Measurements from ENCODE around the gene WDR1.

Gene WDR1

DNA sequence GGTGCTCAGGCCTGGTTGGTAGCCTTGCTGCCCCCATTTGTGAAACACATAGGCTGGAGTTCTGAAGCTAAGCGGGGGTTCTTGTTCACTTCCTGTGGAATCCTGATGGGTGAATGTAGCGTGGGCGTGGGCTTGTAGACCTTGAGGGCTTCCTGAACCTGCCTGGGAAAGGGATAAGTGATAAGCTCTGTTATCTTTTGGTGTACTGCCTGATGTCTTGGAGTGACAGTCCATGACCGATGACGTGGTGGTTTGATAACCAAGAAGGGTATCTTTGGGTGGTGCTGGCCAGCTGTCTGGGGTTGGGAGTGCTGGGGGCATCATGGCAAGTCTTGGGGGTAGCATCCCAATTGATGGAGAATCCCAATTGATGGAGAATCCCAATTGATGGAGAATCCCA lies 17.5 kb upstream of the WDR1 start:
- ATAC-seq, result no peak
- TF ChIP-seq, protein P1, sequence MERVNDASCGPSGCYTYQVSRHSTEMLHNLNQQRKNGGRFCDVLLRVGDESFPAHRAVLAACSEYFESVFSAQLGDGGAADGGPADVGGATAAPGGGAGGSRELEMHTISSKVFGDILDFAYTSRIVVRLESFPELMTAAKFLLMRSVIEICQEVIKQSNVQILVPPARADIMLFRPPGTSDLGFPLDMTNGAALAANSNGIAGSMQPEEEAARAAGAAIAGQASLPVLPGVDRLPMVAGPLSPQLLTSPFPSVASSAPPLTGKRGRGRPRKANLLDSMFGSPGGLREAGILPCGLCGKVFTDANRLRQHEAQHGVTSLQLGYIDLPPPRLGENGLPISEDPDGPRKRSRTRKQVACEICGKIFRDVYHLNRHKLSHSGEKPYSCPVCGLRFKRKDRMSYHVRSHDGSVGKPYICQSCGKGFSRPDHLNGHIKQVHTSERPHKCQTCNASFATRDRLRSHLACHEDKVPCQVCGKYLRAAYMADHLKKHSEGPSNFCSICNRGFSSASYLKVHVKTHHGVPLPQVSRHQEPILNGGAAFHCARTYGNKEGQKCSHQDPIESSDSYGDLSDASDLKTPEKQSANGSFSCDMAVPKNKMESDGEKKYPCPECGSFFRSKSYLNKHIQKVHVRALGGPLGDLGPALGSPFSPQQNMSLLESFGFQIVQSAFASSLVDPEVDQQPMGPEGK (CRISPR knock-in tag; IDR thresholded peaks at IDR 0.05; ENCODE audit: borderline replicate concordance), result no peak
- TF ChIP-seq ESRRG (CRISPR knock-in tag; IDR thresholded peaks at IDR 0.05) (no peak), GLIS3 (CRISPR knock-in tag; IDR thresholded peaks at IDR 0.05) (no peak), ZFP30 (CRISPR knock-in tag; IDR thresholded peaks at IDR 0.05) (no peak), TOX (CRISPR knock-in tag; IDR thresholded peaks at IDR 0.05; ENCODE audit: borderline replicate concordance) (no peak), ZNF8 (CRISPR knock-in tag; IDR thresholded peaks at IDR 0.05) (no peak), SNAI2 (CRISPR knock-in tag; IDR thresholded peaks at IDR 0.05) (no peak), RARB (CRISPR knock-in tag; IDR thresholded peaks at IDR 0.05) (no peak), ZC3H10 (CRISPR knock-in tag; IDR thresholded peaks at IDR 0.05) (no peak), PPARA (CRISPR knock-in tag; IDR thresholded peaks at IDR 0.05; ENCODE audit: borderline replicate concordance) (no peak), TCF4 (CRISPR knock-in tag; IDR thresholded peaks at IDR 0.05; ENCODE audit: borderline replicate concordance) (no peak), ZFP3 (CRISPR knock-in tag; IDR thresholded peaks at IDR 0.05) (no peak)
- TF ChIP-seq, protein P2, sequence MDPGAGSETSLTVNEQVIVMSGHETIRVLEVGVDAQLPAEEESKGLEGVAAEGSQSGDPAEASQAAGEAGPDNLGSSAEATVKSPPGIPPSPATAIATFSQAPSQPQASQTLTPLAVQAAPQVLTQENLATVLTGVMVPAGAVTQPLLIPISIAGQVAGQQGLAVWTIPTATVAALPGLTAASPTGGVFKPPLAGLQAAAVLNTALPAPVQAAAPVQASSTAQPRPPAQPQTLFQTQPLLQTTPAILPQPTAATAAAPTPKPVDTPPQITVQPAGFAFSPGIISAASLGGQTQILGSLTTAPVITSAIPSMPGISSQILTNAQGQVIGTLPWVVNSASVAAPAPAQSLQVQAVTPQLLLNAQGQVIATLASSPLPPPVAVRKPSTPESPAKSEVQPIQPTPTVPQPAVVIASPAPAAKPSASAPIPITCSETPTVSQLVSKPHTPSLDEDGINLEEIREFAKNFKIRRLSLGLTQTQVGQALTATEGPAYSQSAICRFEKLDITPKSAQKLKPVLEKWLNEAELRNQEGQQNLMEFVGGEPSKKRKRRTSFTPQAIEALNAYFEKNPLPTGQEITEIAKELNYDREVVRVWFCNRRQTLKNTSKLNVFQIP (CRISPR knock-in tag; IDR thresholded peaks at IDR 0.05; ENCODE audit: borderline replicate concordance, low read depth), result no peak
- TF ChIP-seq, protein P3, sequence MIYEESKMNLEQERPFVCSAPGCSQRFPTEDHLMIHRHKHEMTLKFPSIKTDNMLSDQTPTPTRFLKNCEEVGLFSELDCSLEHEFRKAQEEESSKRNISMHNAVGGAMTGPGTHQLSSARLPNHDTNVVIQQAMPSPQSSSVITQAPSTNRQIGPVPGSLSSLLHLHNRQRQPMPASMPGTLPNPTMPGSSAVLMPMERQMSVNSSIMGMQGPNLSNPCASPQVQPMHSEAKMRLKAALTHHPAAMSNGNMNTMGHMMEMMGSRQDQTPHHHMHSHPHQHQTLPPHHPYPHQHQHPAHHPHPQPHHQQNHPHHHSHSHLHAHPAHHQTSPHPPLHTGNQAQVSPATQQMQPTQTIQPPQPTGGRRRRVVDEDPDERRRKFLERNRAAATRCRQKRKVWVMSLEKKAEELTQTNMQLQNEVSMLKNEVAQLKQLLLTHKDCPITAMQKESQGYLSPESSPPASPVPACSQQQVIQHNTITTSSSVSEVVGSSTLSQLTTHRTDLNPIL (CRISPR knock-in tag; IDR thresholded peaks at IDR 0.05; ENCODE audit: low read depth), result no peak
- TF ChIP-seq, protein P4, sequence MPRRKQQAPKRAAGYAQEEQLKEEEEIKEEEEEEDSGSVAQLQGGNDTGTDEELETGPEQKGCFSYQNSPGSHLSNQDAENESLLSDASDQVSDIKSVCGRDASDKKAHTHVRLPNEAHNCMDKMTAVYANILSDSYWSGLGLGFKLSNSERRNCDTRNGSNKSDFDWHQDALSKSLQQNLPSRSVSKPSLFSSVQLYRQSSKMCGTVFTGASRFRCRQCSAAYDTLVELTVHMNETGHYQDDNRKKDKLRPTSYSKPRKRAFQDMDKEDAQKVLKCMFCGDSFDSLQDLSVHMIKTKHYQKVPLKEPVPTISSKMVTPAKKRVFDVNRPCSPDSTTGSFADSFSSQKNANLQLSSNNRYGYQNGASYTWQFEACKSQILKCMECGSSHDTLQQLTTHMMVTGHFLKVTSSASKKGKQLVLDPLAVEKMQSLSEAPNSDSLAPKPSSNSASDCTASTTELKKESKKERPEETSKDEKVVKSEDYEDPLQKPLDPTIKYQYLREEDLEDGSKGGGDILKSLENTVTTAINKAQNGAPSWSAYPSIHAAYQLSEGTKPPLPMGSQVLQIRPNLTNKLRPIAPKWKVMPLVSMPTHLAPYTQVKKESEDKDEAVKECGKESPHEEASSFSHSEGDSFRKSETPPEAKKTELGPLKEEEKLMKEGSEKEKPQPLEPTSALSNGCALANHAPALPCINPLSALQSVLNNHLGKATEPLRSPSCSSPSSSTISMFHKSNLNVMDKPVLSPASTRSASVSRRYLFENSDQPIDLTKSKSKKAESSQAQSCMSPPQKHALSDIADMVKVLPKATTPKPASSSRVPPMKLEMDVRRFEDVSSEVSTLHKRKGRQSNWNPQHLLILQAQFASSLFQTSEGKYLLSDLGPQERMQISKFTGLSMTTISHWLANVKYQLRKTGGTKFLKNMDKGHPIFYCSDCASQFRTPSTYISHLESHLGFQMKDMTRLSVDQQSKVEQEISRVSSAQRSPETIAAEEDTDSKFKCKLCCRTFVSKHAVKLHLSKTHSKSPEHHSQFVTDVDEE (CRISPR knock-in tag; IDR thresholded peaks at IDR 0.05), result no peak

DNA sequence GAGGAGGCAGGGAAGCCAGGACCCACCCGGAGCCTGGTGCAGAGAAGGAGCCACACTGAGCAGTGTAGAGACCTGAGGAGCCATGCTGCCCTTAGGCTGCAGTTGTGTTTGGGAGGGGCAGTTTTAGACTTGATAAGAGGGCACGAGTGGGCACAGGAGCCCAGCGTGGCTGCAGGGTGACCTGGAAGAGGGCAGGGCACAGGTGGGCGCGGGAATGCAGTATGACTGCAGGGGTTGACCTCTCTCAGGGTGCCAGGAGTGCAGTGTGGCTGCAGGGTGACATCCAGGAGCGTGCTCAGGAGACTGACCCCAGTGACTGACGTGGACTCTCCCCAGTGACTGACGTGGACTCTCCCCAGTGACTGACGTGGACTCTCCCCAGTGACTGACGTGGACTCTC lies 14.6 kb upstream of the WDR1 start:
- TF ChIP-seq ARNTL (CRISPR knock-in tag; IDR thresholded peaks at IDR 0.05; ENCODE audit: borderline replicate concordance, low read depth) (no peak), CSDC2 (CRISPR knock-in tag; IDR thresholded peaks at IDR 0.05) (no peak), ZNF8 (CRISPR knock-in tag; IDR thresholded peaks at IDR 0.05) (no peak), GLIS3 (CRISPR knock-in tag; IDR thresholded peaks at IDR 0.05) (no peak), ESRRG (CRISPR knock-in tag; IDR thresholded peaks at IDR 0.05) (no peak), RARB (CRISPR knock-in tag; IDR thresholded peaks at IDR 0.05) (no peak), ZNF565 (CRISPR knock-in tag; conservative IDR thresholded peaks at IDR 0.05; ENCODE audit: low read depth) (no peak), BACH2 (CRISPR knock-in tag; IDR thresholded peaks at IDR 0.05; ENCODE audit: borderline replicate concordance) (no peak), ZFP30 (CRISPR knock-in tag; IDR thresholded peaks at IDR 0.05) (no peak), ZFP3 (CRISPR knock-in tag; IDR thresholded peaks at IDR 0.05) (no peak), ZNF70 (CRISPR knock-in tag; IDR thresholded peaks at IDR 0.05) (no peak), ISL1 (CRISPR knock-in tag; IDR thresholded peaks at IDR 0.05) (no peak), SNAI2 (CRISPR knock-in tag; IDR thresholded peaks at IDR 0.05) (no peak)
- TF ChIP-seq, protein P5, sequence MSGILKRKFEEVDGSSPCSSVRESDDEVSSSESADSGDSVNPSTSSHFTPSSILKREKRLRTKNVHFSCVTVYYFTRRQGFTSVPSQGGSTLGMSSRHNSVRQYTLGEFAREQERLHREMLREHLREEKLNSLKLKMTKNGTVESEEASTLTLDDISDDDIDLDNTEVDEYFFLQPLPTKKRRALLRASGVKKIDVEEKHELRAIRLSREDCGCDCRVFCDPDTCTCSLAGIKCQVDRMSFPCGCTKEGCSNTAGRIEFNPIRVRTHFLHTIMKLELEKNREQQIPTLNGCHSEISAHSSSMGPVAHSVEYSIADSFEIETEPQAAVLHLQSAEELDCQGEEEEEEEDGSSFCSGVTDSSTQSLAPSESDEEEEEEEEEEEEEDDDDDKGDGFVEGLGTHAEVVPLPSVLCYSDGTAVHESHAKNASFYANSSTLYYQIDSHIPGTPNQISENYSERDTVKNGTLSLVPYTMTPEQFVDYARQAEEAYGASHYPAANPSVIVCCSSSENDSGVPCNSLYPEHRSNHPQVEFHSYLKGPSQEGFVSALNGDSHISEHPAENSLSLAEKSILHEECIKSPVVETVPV (CRISPR knock-in tag; IDR thresholded peaks at IDR 0.05), result no peak
- TF ChIP-seq, protein P4 (CRISPR knock-in tag; IDR thresholded peaks at IDR 0.05), result no peak
- no peak for ATAC-seq
